ENCODE data around the gene GRK1.

DNA sequence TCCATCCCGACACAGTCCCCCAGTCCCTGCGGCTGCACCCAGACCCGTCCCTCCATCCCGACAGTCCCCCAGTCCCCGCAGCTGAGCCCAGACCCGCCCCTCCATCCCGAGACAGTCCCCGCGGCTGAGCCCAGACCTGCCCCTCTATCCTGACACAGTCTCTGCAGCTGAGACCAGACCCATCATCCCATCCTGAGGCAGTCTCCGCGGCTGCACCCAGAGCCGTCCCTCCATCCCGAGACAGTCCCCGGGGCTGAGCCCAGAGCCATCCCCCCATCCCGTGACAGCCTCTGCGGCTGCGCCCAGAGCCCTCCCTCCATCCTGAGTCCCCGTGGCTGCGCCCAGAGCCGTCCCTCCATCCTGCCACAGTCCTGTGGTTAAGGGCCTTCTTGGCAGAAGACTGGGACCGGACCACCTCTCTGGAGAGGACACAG lies 63.3 kb downstream of the GRK1 start:
- TF ChIP-seq CTCF (conservative IDR thresholded peaks at IDR 0.05) (no peak), EZH2 (IDR thresholded peaks at IDR 0.05; ENCODE audit: low read depth) (0 out of 2 replicates have a peak, but pooled peaks have one; percentile 82)
